ENCODE measurements around the gene E2F4. TPM values are rescaled to one million over a fixed set of nuclear protein-coding genes. Genes with fewer than 3 reads are reported as not detected.

E2F4 gene
- total and polyA plus RNA-seq, 2 donors (not counting 1 experiment from before 2014, with no cell fraction given): 42.4 to 59.9 TPM

- no peaks in the 10 kb centered on the region for H4K20me1 ChIP-seq (ENCODE audit: control insufficient read depth, extremely low read depth, insufficient read depth, low read length)
- H3K36me3 ChIP-seq (ENCODE audit: control insufficient read depth, insufficient read depth, low read length): peaks cover 5% of the 10 kb centered on the region
- H3K9ac ChIP-seq (ENCODE audit: insufficient read depth, low read length): peak within 1 kb of the TSS; percentile 96
- no peaks in the 10 kb centered on the region for H3K27me3 ChIP-seq (ENCODE audit: control insufficient read depth, insufficient read depth, low read length)
- no peak for TF ChIP-seq EZH2 (IDR thresholded peaks at IDR 0.05; ENCODE audit: low read length, missing control alignments)
- TF ChIP-seq CTCF (conservative IDR thresholded peaks at IDR 0.05 in 1 of 2, IDR thresholded peaks at IDR 0.05 in 1 of 2; ENCODE audit: low read depth in 1 of 2, low read length in 2 of 2): no peak
- peak; percentile 98 for DNase-seq (ENCODE audit: low read depth in 2 of 2)
- H3K9me3 ChIP-seq (ENCODE audit: control insufficient read depth, insufficient read depth, low read depth, low read length): no peaks in the 10 kb centered on the region
- peaks cover 24% of the 10 kb centered on the region for H3K4me1 ChIP-seq (ENCODE audit: control insufficient read depth, extremely low read depth, insufficient read depth, low read length)
- H3K79me2 ChIP-seq (ENCODE audit: control insufficient read depth, insufficient read depth, low read length): peaks cover 9% of the 10 kb centered on the region
- peak within 1 kb of the TSS; percentile 84 for H3K4me2 ChIP-seq (ENCODE audit: extremely low read depth, insufficient read depth, low read length)
- H2AFZ ChIP-seq (ENCODE audit: low read length): peak within 1 kb of the TSS; percentile 75
- peak within 1 kb of the TSS; percentile 98 for H3K27ac ChIP-seq (ENCODE audit: insufficient read depth, low read length)
- peak within 1 kb of the TSS; percentile 55 to 89 (median 65) for H3K4me3 ChIP-seq (replicated peaks in 1 of 4; ENCODE audit: control extremely low read depth in 1 of 4, insufficient read depth in 1 of 4, low read depth in 3 of 4, low read length in 4 of 4)
Observed at GRCh38 chr16:67183627-67184452, 8.1 kb upstream of the E2F4 start, which contains the start of gene MATCAP1. Gene MATCAP1 (minus strand): TSS chr16:67183963. CDS start chr16:67180610, 3,353 bp downstream.

- no peak overlapping the region for H3K27ac ChIP-seq (ENCODE audit: insufficient read depth, low read length)
- no peak overlapping the region for H3K9ac ChIP-seq (ENCODE audit: insufficient read depth, low read length)
- H2AFZ ChIP-seq (ENCODE audit: low read length): no peak overlapping the region
Observed at GRCh38 chr16:67184453-67184994, 7.4 kb upstream of the E2F4 start.

More at GRCh38 chr16:67184453-67184994, 7.4 kb upstream of the E2F4 start:
- Histone ChIP-seq H3K27me3 (ENCODE audit: control insufficient read depth, insufficient read depth, low read length) (no peaks in the 10 kb centered on the region), H3K36me3 (ENCODE audit: control insufficient read depth, insufficient read depth, low read length) (peaks cover 3% of the 10 kb centered on the region), H3K79me2 (ENCODE audit: control insufficient read depth, insufficient read depth, low read length) (peaks cover 9% of the 10 kb centered on the region), H3K4me2 (ENCODE audit: extremely low read depth, insufficient read depth, low read length) (peak overlapping the region; percentile 84), H4K20me1 (ENCODE audit: control insufficient read depth, extremely low read depth, insufficient read depth, low read length) (no peaks in the 10 kb centered on the region), H3K9me3 (ENCODE audit: control insufficient read depth, insufficient read depth, low read depth, low read length) (no peaks in the 10 kb centered on the region), H3K4me3 (replicated peaks in 1 of 4; ENCODE audit: control extremely low read depth in 1 of 4, insufficient read depth in 1 of 4, low read depth in 3 of 4, low read length in 4 of 4) (peak overlapping the region; percentile 24 to 67 (median 59)), H3K4me1 (ENCODE audit: control insufficient read depth, extremely low read depth, insufficient read depth, low read length) (peaks cover 24% of the 10 kb centered on the region)
- no peak for TF ChIP-seq CTCF (conservative IDR thresholded peaks at IDR 0.05 in 1 of 2, IDR thresholded peaks at IDR 0.05 in 1 of 2; ENCODE audit: low read depth in 1 of 2, low read length in 2 of 2)
- TF ChIP-seq EZH2 (IDR thresholded peaks at IDR 0.05; ENCODE audit: low read length, missing control alignments): peak; percentile 42
- no peak for DNase-seq (ENCODE audit: low read depth in 2 of 2)
